HG03342 (cell line): Measurements from ENCODE around the gene TAF13.
"Not testable (repeated sequence)": the region's sequence is repeated elsewhere in the genome, so short reads cannot be mapped to it uniquely, and the experiment has no call there.

ENCODE experiments used
- ATAC-seq: cut with Tn5 transposase; IDR thresholded peaks from one replicate; pipeline ENCODE4 v1.9.1; 2021; ENCODE audit warnings: mild to moderate bottlenecking, moderate library complexity; ENCODE audit not compliant: unreplicated experiment

TAF13 gene

GRCh38 chr1:109048335-109048734 lies 27.5 kb downstream of the TAF13 start:
- no peak for ATAC-seq

GRCh38 chr1:109047339-109047738 lies 28.5 kb downstream of the TAF13 start:
- ATAC-seq, result no peak

- ATAC-seq, result no peak
Observed at GRCh38 chr1:109046671-109047070, 29.1 kb downstream of the TAF13 start.

DNA sequence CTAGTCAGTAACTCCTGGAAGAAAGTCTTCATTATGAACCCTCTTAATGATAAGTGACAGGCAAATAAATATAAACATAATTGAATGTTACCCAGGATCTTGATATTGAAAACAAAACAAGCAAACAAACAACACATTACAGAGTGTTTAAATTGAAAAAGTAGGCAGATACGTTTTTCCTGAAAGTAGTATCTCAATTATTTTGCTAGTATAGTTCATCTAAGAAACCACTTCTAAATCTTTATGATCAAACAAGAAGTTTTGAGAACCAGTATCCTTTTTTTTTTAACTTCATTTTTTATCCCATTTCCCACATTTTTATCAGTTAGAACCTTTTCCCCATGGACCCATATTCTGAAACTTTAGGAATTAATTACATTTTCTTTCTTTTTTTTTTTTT lies 30.2 kb downstream of the TAF13 start:
- ATAC-seq, result no peak

DNA sequence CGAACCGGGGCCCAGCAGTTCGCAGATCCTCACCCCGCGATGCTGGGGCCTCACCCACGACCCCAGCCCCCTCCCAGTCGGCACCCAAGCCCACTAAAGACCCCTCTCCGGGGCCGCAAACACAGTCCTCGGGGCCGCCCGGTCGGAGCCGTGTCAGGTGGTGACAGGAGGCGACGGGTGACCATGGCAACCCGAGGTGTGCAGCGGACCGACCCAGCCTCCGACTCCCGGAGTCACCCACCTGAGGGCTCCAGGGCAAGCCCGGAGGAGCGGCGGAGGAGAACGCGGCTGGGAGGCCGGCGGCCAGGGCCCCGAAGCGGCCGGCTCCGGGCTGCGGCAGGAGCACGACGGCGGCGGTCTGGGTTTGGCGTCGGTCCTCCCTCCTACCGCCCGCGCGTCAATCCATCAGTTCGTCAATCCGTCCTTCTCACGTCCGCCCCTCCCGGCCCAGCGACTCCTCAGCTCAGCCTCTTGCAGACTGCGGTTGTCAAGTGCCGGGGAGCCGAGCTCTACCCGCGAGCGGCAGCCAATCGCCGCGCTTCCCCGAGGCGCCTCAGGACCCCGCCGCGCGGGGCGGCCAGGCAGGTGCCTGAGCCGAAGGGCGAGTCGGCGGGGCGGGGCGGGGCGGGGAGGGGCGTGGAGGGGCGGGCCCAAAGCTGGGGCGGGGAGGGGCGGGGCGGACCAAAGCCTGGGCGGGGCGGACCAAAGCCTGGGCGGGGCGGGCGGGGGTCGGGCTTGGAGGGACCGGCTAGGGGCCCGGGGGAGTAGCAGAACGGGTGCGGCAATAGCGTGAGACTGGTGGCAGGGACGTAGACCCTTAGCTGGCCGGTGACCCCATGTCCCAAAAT lies 34.0 kb downstream of the TAF13 start, which contains the start of gene WDR47:
Gene WDR47 (minus strand): TSS at position 482 of the 848 bp plus-strand sequence. CDS start 18,590 bp downstream, outside the sequence.
- peak; percentile 92 for ATAC-seq

GRCh38 chr1:109040989-109041620 lies 34.7 kb downstream of the TAF13 start:
- peak; percentile 12 for ATAC-seq

DNA sequence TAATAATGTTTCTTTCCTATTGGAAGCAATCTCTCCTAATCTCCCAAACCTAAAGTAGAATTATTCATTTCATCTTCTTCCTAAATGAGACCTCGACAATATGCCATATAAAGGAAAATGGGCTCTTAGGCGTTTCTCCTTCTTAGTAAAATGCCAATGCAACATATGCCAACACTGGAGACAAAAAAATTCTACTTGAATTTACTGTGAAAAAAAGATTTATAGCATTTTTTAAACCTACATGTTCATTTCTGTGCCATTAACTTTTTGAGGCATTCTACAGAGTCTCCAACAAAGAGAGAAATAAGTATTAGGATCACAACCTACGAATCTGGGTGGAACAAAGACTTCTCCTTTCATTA lies 35.2 kb downstream of the TAF13 start:
- no peak for ATAC-seq

GRCh38 chr1:109034382-109034781 lies 41.4 kb downstream of the TAF13 start:
- no peak for ATAC-seq

- ATAC-seq, result not testable (repeated sequence)
Observed at GRCh38 chr1:109029493-109029892, 46.3 kb downstream of the TAF13 start.

DNA sequence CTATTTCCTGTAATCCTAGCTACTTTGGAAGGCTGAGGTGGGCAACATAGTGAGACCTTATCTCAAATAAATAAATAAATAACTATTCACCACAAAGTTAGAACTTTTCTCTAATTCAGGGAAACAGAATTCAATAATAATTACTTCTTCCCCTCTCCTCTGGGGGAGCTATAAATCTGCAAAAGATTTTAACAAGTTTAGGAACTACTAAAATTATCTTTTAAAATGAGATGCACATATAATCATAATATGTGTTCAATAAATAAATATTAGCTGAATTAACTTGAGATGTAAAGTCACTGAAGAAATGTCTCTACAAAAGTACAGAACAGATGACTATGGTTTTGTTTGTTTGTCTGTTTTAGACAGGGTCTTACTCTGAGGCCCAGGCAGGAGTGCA lies 48.0 kb downstream of the TAF13 start:
- ATAC-seq, result no peak

DNA sequence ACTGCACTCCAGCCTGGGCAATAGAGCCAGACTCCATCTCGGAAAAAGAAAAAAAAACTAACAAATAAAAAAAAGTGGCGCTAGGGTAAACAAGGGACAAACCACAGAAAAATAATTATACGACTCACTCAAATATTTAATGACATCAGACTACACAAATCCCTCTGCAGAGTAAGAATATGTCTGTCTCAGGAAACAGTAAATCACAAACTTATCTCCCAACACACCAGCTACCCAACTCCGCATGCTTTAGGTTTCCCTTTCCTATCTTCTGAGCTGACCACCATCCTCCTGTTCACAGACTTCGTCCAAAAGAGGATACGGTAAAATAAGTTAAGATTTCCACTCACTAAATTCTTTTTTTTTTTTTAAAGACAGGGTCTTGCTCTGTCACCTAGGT lies 50.1 kb downstream of the TAF13 start:
- ATAC-seq, result no peak

- no peak for ATAC-seq
Observed at GRCh38 chr1:109024646-109025045, 51.2 kb downstream of the TAF13 start.

- ATAC-seq, result no peak
Observed at GRCh38 chr1:109020693-109021257, 55.0 kb downstream of the TAF13 start.

- ATAC-seq, result not testable (repeated sequence)
Observed at GRCh38 chr1:109017719-109018118, 58.1 kb downstream of the TAF13 start.

DNA sequence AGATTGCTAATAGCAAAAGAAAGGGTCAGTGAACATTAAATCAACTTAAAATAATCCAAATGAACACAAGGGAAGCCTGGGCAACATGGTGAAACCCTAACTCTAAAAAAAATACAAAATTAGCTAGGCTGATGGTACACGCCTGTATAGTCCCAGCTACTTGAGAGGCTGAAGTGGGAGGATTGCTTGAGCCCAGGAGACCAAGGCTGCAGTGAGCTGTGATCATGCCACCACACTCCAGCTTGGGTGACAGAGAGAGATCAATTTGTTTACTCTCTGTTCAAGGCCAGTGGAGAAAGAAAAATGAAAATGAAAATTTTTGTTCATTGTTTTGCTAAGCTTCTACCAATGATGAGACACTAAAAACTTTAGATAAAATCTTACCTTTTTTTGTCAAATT lies 58.7 kb downstream of the TAF13 start:
- ATAC-seq, result no peak
